ENCODE data around the gene TMEM114. TPM values are rescaled to one million over a fixed set of nuclear protein-coding genes. Genes with fewer than 3 reads are reported as not detected.
A peak's percentile ranks its signal among the peaks of the same experiment; 100 is the strongest.

The TMEM114 gene
- total and polyA plus RNA-seq, 9 donors: 0.27 TPM; not detected in 8

GRCh38 chr16:8589057-8589899 lies 1.0 kb downstream of the TMEM114 start:
- Histone ChIP-seq H3K4me3 (ENCODE audit: low read length) (no peak overlapping the region), H3K9me3 (replicated peaks; ENCODE audit: control insufficient read depth, low read depth, low read length) (no peaks in the 10 kb centered on the region), H3K4me1 (ENCODE audit: control insufficient read depth, insufficient read depth, low read length) (peaks cover 3% of the 10 kb centered on the region), H3K36me3 (ENCODE audit: control insufficient read depth, insufficient read depth, low read length) (no peaks in the 10 kb centered on the region), H3K27me3 (ENCODE audit: control insufficient read depth, insufficient read depth, low read length) (peaks cover 38% of the 10 kb centered on the region), H3K27ac (ENCODE audit: low read length) (no peak overlapping the region)
- WGBS (ENCODE audit: insufficient coverage): 1% methylated on average over 53 of the region's 64 CpGs
- no peak for DNase-seq

- peaks cover 3% of the 10 kb centered on the region for H3K4me1 ChIP-seq (ENCODE audit: control insufficient read depth, insufficient read depth, low read length)
- no peak for DNase-seq
- no peak overlapping the region for H3K27ac ChIP-seq (ENCODE audit: low read length)
- 5% methylated on average over 4 of the region's 9 CpGs for WGBS (ENCODE audit: insufficient coverage)
- H3K4me3 ChIP-seq (ENCODE audit: low read length): no peak overlapping the region
- H3K9me3 ChIP-seq (replicated peaks; ENCODE audit: control insufficient read depth, low read depth, low read length): no peaks in the 10 kb centered on the region
- H3K36me3 ChIP-seq (ENCODE audit: control insufficient read depth, insufficient read depth, low read length): no peaks in the 10 kb centered on the region
- peaks cover 38% of the 10 kb centered on the region for H3K27me3 ChIP-seq (ENCODE audit: control insufficient read depth, insufficient read depth, low read length)
These were observed 1.6 kb downstream of the TMEM114 start for GRCh38 chr16:8588682-8589056.

- H3K27me3 ChIP-seq (ENCODE audit: control insufficient read depth, insufficient read depth, low read length): peaks cover 37% of the 10 kb centered on the region
These were observed 3.2 kb downstream of the TMEM114 start for GRCh38 chr16:8587065-8587464.

GRCh38 chr16:8585857-8586256 lies 4.5 kb downstream of the TMEM114 start:
- peaks cover 3% of the 10 kb centered on the region for H3K4me1 ChIP-seq (ENCODE audit: control insufficient read depth, insufficient read depth, low read length)
- no peak overlapping the region for H3K27ac ChIP-seq (ENCODE audit: low read length)
- no peak for DNase-seq
- H3K27me3 ChIP-seq (ENCODE audit: control insufficient read depth, insufficient read depth, low read length): peaks cover 36% of the 10 kb centered on the region
- H3K4me3 ChIP-seq (ENCODE audit: low read length): no peak overlapping the region
- WGBS (ENCODE audit: insufficient coverage): 89% methylated on average over 3 of the region's 3 CpGs
- no peaks in the 10 kb centered on the region for H3K36me3 ChIP-seq (ENCODE audit: control insufficient read depth, insufficient read depth, low read length)
- H3K9me3 ChIP-seq (replicated peaks; ENCODE audit: control insufficient read depth, low read depth, low read length): no peaks in the 10 kb centered on the region

More at GRCh38 chr16:8587065-8587464, 3.2 kb downstream of the TMEM114 start:
- no peak for DNase-seq
- Histone ChIP-seq H3K36me3 (ENCODE audit: control insufficient read depth, insufficient read depth, low read length) (no peaks in the 10 kb centered on the region), H3K4me1 (ENCODE audit: control insufficient read depth, insufficient read depth, low read length) (peaks cover 3% of the 10 kb centered on the region), H3K9me3 (replicated peaks; ENCODE audit: control insufficient read depth, low read depth, low read length) (no peaks in the 10 kb centered on the region), H3K4me3 (ENCODE audit: low read length) (no peak overlapping the region), H3K27ac (ENCODE audit: low read length) (no peak overlapping the region)

GRCh38 chr16:8585041-8585440 lies 5.3 kb downstream of the TMEM114 start:
- Histone ChIP-seq H3K4me1 (ENCODE audit: control insufficient read depth, insufficient read depth, low read length) (peaks cover 3% of the 10 kb centered on the region), H3K4me3 (ENCODE audit: low read length) (no peak overlapping the region), H3K27me3 (ENCODE audit: control insufficient read depth, insufficient read depth, low read length) (peaks cover 28% of the 10 kb centered on the region), H3K9me3 (replicated peaks; ENCODE audit: control insufficient read depth, low read depth, low read length) (no peaks in the 10 kb centered on the region), H3K36me3 (ENCODE audit: control insufficient read depth, insufficient read depth, low read length) (no peaks in the 10 kb centered on the region), H3K27ac (ENCODE audit: low read length) (no peak overlapping the region)
- DNase-seq: no peak
- WGBS (ENCODE audit: insufficient coverage): no CpG with 5 or more reads among the region's 2 CpGs

GRCh38 chr16:8583732-8584131 lies 6.6 kb downstream of the TMEM114 start:
- no peak overlapping the region for H3K27ac ChIP-seq (ENCODE audit: low read length)
- no peak for DNase-seq
- H3K4me3 ChIP-seq (ENCODE audit: low read length): no peak overlapping the region
- no peaks in the 10 kb centered on the region for H3K36me3 ChIP-seq (ENCODE audit: control insufficient read depth, insufficient read depth, low read length)
- H3K9me3 ChIP-seq (replicated peaks; ENCODE audit: control insufficient read depth, low read depth, low read length): no peaks in the 10 kb centered on the region
- H3K4me1 ChIP-seq (ENCODE audit: control insufficient read depth, insufficient read depth, low read length): no peaks in the 10 kb centered on the region
- WGBS (ENCODE audit: insufficient coverage): 38% methylated on average over 1 of the region's 4 CpGs
- peaks cover 15% of the 10 kb centered on the region for H3K27me3 ChIP-seq (ENCODE audit: control insufficient read depth, insufficient read depth, low read length)

GRCh38 chr16:8583199-8583598 lies 7.1 kb downstream of the TMEM114 start:
- Histone ChIP-seq H3K36me3 (ENCODE audit: control insufficient read depth, insufficient read depth, low read length) (no peaks in the 10 kb centered on the region), H3K9me3 (replicated peaks; ENCODE audit: control insufficient read depth, low read depth, low read length) (no peaks in the 10 kb centered on the region), H3K4me3 (ENCODE audit: low read length) (no peak overlapping the region), H3K27ac (ENCODE audit: low read length) (no peak overlapping the region), H3K4me1 (ENCODE audit: control insufficient read depth, insufficient read depth, low read length) (no peaks in the 10 kb centered on the region), H3K27me3 (ENCODE audit: control insufficient read depth, insufficient read depth, low read length) (peaks cover 10% of the 10 kb centered on the region)
- WGBS (ENCODE audit: insufficient coverage): no CpG with 5 or more reads among the region's 3 CpGs
- no peak for DNase-seq

- no peaks in the 10 kb centered on the region for H3K36me3 ChIP-seq (ENCODE audit: control insufficient read depth, insufficient read depth, low read length)
- no peak overlapping the region for H3K27ac ChIP-seq (ENCODE audit: low read length)
- no peaks in the 10 kb centered on the region for H3K27me3 ChIP-seq (ENCODE audit: control insufficient read depth, insufficient read depth, low read length)
- no peaks in the 10 kb centered on the region for H3K4me1 ChIP-seq (ENCODE audit: control insufficient read depth, insufficient read depth, low read length)
- H3K9me3 ChIP-seq (replicated peaks; ENCODE audit: control insufficient read depth, low read depth, low read length): no peaks in the 10 kb centered on the region
- H3K4me3 ChIP-seq (ENCODE audit: low read length): no peak overlapping the region
- DNase-seq: peak; percentile 41
- WGBS (ENCODE audit: insufficient coverage): 9% methylated on average over 3 of the region's 6 CpGs
These were observed 8.3 kb downstream of the TMEM114 start for GRCh38 chr16:8581831-8582580.

- no peaks in the 10 kb centered on the region for H3K9me3 ChIP-seq (replicated peaks; ENCODE audit: control insufficient read depth, low read depth, low read length)
- no peak for DNase-seq
- no peak overlapping the region for H3K27ac ChIP-seq (ENCODE audit: low read length)
- WGBS (ENCODE audit: insufficient coverage): 65% methylated on average over 3 of the region's 9 CpGs
- no peaks in the 10 kb centered on the region for H3K36me3 ChIP-seq (ENCODE audit: control insufficient read depth, insufficient read depth, low read length)
- peaks cover 3% of the 10 kb centered on the region for H3K27me3 ChIP-seq (ENCODE audit: control insufficient read depth, insufficient read depth, low read length)
- no peaks in the 10 kb centered on the region for H3K4me1 ChIP-seq (ENCODE audit: control insufficient read depth, insufficient read depth, low read length)
- H3K4me3 ChIP-seq (ENCODE audit: low read length): no peak overlapping the region
These were observed 10.8 kb downstream of the TMEM114 start for GRCh38 chr16:8579559-8579958.

- H3K27ac ChIP-seq (ENCODE audit: low read length): no peak overlapping the region
- H3K36me3 ChIP-seq (ENCODE audit: control insufficient read depth, insufficient read depth, low read length): no peaks in the 10 kb centered on the region
- peaks cover 3% of the 10 kb centered on the region for H3K27me3 ChIP-seq (ENCODE audit: control insufficient read depth, insufficient read depth, low read length)
- no peak overlapping the region for H3K4me3 ChIP-seq (ENCODE audit: low read length)
- DNase-seq: no peak
- H3K9me3 ChIP-seq (replicated peaks; ENCODE audit: control insufficient read depth, low read depth, low read length): no peaks in the 10 kb centered on the region
- no peaks in the 10 kb centered on the region for H3K4me1 ChIP-seq (ENCODE audit: control insufficient read depth, insufficient read depth, low read length)
- 76% methylated on average over 7 of the region's 10 CpGs for WGBS (ENCODE audit: insufficient coverage)
These were observed 12.5 kb downstream of the TMEM114 start for GRCh38 chr16:8577678-8578304.
